LNCaP clone FGC (cell line): ENCODE results near the gene NES.

Experiments used
- DNase-seq: peaks from one replicate; pipeline ENCODE4 v3.0.0-alpha.2; 2011; ENCODE audit warnings: low read depth
- H3K4me3 ChIP-seq: 2 replicates; pipeline ENCODE4 v1.5.1; 2011; ENCODE audit warnings: mild to moderate bottlenecking, low read depth, low read length, control low read depth
- TF ChIP-seq, protein P1 (sequence below): IDR thresholded peaks from 2 replicates; pipeline ENCODE4 v1.5.1; 2012; ENCODE audit warnings: mild to moderate bottlenecking; ENCODE audit not compliant: control insufficient read depth, insufficient read depth; ENCODE audit errors: extremely low read depth

NES gene

GRCh38 chr1:156717351-156717750, 40.1 kb upstream of the NES start:
- no peak for DNase-seq
- TF ChIP-seq, protein P1, sequence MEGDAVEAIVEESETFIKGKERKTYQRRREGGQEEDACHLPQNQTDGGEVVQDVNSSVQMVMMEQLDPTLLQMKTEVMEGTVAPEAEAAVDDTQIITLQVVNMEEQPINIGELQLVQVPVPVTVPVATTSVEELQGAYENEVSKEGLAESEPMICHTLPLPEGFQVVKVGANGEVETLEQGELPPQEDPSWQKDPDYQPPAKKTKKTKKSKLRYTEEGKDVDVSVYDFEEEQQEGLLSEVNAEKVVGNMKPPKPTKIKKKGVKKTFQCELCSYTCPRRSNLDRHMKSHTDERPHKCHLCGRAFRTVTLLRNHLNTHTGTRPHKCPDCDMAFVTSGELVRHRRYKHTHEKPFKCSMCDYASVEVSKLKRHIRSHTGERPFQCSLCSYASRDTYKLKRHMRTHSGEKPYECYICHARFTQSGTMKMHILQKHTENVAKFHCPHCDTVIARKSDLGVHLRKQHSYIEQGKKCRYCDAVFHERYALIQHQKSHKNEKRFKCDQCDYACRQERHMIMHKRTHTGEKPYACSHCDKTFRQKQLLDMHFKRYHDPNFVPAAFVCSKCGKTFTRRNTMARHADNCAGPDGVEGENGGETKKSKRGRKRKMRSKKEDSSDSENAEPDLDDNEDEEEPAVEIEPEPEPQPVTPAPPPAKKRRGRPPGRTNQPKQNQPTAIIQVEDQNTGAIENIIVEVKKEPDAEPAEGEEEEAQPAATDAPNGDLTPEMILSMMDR: no peak
- no peak overlapping the region for H3K4me3 ChIP-seq

DNA sequence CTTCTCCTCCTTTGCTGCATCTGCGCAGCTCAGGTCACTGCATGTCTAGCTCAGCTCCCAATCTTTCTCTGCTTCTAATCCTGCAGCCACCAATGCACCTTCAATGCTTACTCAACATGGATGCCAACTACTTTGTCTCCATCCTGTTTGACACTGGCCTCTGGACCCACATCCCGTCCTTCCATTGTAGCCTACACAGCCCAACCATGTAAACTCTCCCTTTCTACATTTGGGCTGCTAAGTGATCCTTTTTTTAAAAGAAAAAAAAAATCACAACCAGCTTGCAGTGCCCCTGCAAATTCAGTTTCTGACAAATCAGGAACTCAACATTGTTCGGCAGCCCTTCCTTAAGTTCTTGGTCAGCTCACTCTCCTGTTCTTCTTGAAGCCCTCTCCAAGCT, 37.6 kb upstream of the NES start:
- no peak overlapping the region for H3K4me3 ChIP-seq
- TF ChIP-seq, protein P1: no peak
- DNase-seq: no peak

GRCh38 chr1:156712626-156713025, 35.4 kb upstream of the NES start:
- no peak for DNase-seq
- H3K4me3 ChIP-seq: no peak overlapping the region
- TF ChIP-seq, protein P1: no peak

DNA sequence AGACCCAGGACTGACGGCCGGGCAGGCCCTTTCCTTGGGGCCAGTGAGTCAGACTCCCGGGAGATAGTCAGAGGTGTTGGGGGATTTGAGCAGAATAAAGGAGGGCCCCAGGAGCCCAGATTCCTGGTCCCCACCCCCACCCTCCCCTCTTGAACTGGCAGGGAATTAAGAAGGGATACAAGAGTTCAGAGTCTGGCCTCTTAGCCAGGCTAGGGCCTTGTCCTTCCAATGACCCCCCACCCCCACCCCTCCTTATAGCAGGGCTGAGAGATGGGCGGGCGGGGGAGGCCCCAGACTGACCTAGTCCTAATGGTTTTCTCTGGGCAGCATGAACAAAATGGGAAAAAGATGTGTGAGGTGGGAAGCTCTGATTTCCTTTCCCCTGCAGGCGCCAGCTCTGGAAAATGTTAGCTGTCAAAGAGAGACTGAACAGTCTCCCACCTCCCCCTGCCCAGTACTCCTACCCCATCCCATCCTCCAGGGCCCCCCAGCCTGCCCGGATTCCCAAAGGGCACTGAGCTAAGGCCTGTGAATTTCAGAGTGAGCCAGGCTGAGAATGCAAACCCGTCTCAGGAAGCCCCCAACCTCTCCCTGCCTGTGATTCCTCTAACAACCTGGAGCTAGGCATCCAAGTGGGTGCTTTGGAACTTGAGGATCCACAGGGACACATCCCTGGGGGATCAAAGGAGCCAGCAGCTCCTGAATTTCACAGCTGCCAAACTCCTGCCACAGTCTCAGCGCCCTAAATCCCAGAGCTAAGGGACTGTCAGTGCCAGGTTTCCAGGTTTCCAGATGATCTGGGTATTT, 34.0 kb upstream of the NES start:
- DNase-seq: no peak
- TF ChIP-seq, protein P1: no peak

GRCh38 chr1:156709757-156710489, 32.7 kb upstream of the NES start:
- no peak overlapping the region for H3K4me3 ChIP-seq
- DNase-seq: peak; percentile 66

More for the DNA sequence above, 34.0 kb upstream of the NES start:
- no peak overlapping the region for H3K4me3 ChIP-seq

DNA sequence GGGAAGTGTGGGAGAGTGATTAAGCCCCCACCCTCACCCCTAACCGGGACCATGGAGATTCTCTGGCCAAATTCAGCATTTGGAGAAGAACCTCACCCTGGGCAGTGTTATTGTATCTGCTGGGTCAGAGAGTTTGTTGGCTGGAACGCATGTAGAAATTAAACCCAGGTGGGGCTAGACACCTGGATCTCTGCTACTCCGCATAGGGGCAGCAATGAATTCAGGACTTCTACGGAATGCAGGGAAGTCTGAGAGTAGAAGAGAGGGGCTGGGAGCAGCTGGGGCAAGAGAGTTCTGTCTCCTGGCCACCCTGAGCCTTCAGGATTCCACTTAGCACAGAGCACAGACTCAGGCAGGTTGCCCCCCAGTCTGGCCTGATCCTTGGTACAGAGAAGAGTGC, 31.8 kb upstream of the NES start:
- DNase-seq: no peak
- no peak overlapping the region for H3K4me3 ChIP-seq
- TF ChIP-seq, protein P1: no peak

More at GRCh38 chr1:156709757-156710489, 32.7 kb upstream of the NES start:
- TF ChIP-seq, protein P1: no peak
